ENCODE data around the gene UBALD2. TPM values are rescaled to one million over a fixed set of nuclear protein-coding genes. Genes with fewer than 3 reads are reported as not detected.

Gene UBALD2
- polyA plus RNA-seq, 3 donors: 1.4 to 88.6 (median 2.2) TPM

DNA sequence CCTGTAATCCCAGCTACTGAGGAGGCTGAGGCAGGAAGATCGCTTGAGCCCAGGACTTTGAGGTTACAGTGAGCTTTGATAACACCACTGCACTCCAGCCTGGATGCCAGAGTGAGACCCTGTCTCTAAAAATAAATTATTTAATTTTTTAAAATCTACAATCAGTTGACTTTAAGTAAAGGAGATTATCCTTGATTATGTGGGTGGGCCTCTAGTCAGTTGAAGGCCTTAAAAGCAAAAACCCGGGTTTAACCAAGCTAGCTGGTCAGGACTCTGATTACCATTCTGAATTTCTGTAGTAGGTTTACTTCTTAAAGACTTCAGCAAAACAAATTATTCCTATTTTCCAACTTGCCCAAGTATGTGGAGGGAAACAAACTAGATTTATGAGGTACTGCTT is 29.3 kb upstream of the UBALD2 start:
- TF ChIP-seq, protein P1, sequence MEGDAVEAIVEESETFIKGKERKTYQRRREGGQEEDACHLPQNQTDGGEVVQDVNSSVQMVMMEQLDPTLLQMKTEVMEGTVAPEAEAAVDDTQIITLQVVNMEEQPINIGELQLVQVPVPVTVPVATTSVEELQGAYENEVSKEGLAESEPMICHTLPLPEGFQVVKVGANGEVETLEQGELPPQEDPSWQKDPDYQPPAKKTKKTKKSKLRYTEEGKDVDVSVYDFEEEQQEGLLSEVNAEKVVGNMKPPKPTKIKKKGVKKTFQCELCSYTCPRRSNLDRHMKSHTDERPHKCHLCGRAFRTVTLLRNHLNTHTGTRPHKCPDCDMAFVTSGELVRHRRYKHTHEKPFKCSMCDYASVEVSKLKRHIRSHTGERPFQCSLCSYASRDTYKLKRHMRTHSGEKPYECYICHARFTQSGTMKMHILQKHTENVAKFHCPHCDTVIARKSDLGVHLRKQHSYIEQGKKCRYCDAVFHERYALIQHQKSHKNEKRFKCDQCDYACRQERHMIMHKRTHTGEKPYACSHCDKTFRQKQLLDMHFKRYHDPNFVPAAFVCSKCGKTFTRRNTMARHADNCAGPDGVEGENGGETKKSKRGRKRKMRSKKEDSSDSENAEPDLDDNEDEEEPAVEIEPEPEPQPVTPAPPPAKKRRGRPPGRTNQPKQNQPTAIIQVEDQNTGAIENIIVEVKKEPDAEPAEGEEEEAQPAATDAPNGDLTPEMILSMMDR (IDR thresholded peaks at IDR 0.05): no peak
- intact Hi-C loops (cut with micrococcal nuclease): no loop called here
- H3K79me2 ChIP-seq (ENCODE audit: insufficient read depth, low read length): no peaks in the 10 kb centered on the region
- Mint-ChIP-seq H3K4me3 (no peak overlapping the region), H3K36me3 (peaks cover under 1% of the 10 kb centered on the region in 2 donors), H3K27ac (no peak overlapping the region), H3K9me3 (peaks cover 0 to 7% (median 2%) of the 10 kb centered on the region in 7 donors), H3K27me3 (ENCODE audit: low read depth in 3 of 3) (peaks cover 25 to 54% (median 43%) of the 10 kb centered on the region in 3 donors), H3K4me1 (peaks cover 6% of the 10 kb centered on the region)
- peaks cover 7 to 10% of the 10 kb centered on the region in 2 donors for H3K4me1 ChIP-seq (ENCODE audit: control insufficient read depth in 1 of 2, insufficient read depth in 2 of 2, low read length in 2 of 2)
- no peak for DNase-seq
- H3K27me3 ChIP-seq (ENCODE audit: control insufficient read depth in 2 of 2, insufficient read depth in 2 of 2, low read length in 2 of 2): peaks cover 32 to 49% of the 10 kb centered on the region in 2 donors
- H2AFZ ChIP-seq (ENCODE audit: insufficient read depth, low read depth, low read length, poor library complexity, severe bottlenecking): no peak overlapping the region
- no peaks in the 10 kb centered on the region for H4K20me1 ChIP-seq (ENCODE audit: insufficient read depth, low read length)
- no peak overlapping the region for H3K27ac ChIP-seq (ENCODE audit: low read depth in 1 of 2, low read length in 2 of 2)
- H3K36me3 ChIP-seq (replicated peaks in 1 of 2; ENCODE audit: control insufficient read depth in 1 of 2, insufficient read depth in 2 of 2, low read length in 2 of 2): no peaks in the 10 kb centered on the region
- no CpG with 5 or more reads among the region's 2 CpGs for WGBS (ENCODE audit: insufficient coverage)
- no peak overlapping the region for H3K4me3 ChIP-seq (replicated peaks in 1 of 3; ENCODE audit: low read depth in 2 of 3, low read length in 3 of 3)
- no peaks in the 10 kb centered on the region for H3K9me3 ChIP-seq (replicated peaks in 1 of 2; ENCODE audit: control insufficient read depth in 1 of 2, insufficient read depth in 1 of 2, low read length in 2 of 2)
- no peak overlapping the region for H3K4me2 ChIP-seq (replicated peaks; ENCODE audit: extremely low read depth, low read length, poor library complexity, severe bottlenecking)
- no peak overlapping the region for H3K9ac ChIP-seq (ENCODE audit: insufficient read depth, low read length, poor library complexity, severe bottlenecking)

DNA sequence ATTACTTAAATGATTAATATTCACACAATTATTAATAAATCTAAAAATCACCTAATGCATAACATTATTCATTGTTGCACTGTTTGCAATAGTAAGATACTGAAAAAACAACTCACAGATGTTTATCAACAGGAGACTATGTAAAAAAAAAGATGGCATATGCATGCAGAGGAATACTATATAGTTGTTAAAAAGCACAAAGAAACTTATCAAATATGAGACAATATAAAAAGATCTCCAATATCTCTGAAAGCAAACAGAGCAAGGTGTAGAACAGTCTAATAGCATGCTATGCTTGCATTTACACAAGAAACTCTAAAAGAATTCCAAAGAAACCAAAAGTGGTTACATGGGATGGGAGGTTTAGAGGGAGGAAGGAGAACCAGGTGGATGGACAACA is 28.5 kb upstream of the UBALD2 start:
- Histone ChIP-seq H3K27me3 (ENCODE audit: control insufficient read depth in 2 of 2, insufficient read depth in 2 of 2, low read length in 2 of 2) (peaks cover 40 to 56% of the 10 kb centered on the region in 2 donors), H2AFZ (ENCODE audit: insufficient read depth, low read depth, low read length, poor library complexity, severe bottlenecking) (no peak overlapping the region), H3K27ac (ENCODE audit: low read depth in 1 of 2, low read length in 2 of 2) (no peak overlapping the region), H3K4me1 (ENCODE audit: control insufficient read depth in 1 of 2, insufficient read depth in 2 of 2, low read length in 2 of 2) (peaks cover 11 to 13% of the 10 kb centered on the region in 2 donors), H3K4me3 (replicated peaks in 1 of 3; ENCODE audit: low read depth in 2 of 3, low read length in 3 of 3) (no peak overlapping the region), H3K4me2 (replicated peaks; ENCODE audit: extremely low read depth, low read length, poor library complexity, severe bottlenecking) (no peak overlapping the region), H3K9ac (ENCODE audit: insufficient read depth, low read length, poor library complexity, severe bottlenecking) (no peak overlapping the region), H3K79me2 (ENCODE audit: insufficient read depth, low read length) (no peaks in the 10 kb centered on the region), H4K20me1 (ENCODE audit: insufficient read depth, low read length) (no peaks in the 10 kb centered on the region), H3K9me3 (replicated peaks in 1 of 2; ENCODE audit: control insufficient read depth in 1 of 2, insufficient read depth in 1 of 2, low read length in 2 of 2) (no peaks in the 10 kb centered on the region), H3K36me3 (replicated peaks in 1 of 2; ENCODE audit: control insufficient read depth in 1 of 2, insufficient read depth in 2 of 2, low read length in 2 of 2) (no peaks in the 10 kb centered on the region)
- peaks cover 13% of the 10 kb centered on the region for H3K4me1 Mint-ChIP-seq
- peaks cover 32 to 57% (median 46%) of the 10 kb centered on the region in 3 donors for H3K27me3 Mint-ChIP-seq (ENCODE audit: low read depth in 3 of 3)
- TF ChIP-seq, protein P1 (IDR thresholded peaks at IDR 0.05): no peak
- peaks cover 0 to 13% (median 4%) of the 10 kb centered on the region in 7 donors for H3K9me3 Mint-ChIP-seq
- intact Hi-C loops (cut with micrococcal nuclease): no loop called here
- DNase-seq: no peak
- H3K36me3 Mint-ChIP-seq: peaks cover 3 to 7% of the 10 kb centered on the region in 2 donors
- H3K27ac Mint-ChIP-seq: no peak overlapping the region
- H3K4me3 Mint-ChIP-seq: peak overlapping the region in 1 of 2 donors; percentile 46

Data from CD14-positive monocyte (primary cell).